Measurements from ENCODE around the gene EFHB. TPM values are rescaled to one million over a fixed set of nuclear protein-coding genes. Genes with fewer than 3 reads are reported as not detected.

EFHB gene
- total and polyA plus RNA-seq, 2 of the 13 experiments (the other 11 are each of a cell fraction or from before 2014, with no cell fraction given): 0.15 to 0.42 TPM

- TF ChIP-seq ZNF180 (CRISPR knock-in tag; IDR thresholded peaks at IDR 0.05; ENCODE audit: borderline replicate concordance, low read depth) (no peak), ZNF362 (CRISPR knock-in tag; IDR thresholded peaks at IDR 0.05; ENCODE audit: borderline replicate concordance) (no peak), ZNF609 (CRISPR knock-in tag; IDR thresholded peaks at IDR 0.05; ENCODE audit: borderline replicate concordance) (no peak), THYN1 (CRISPR knock-in tag; IDR thresholded peaks at IDR 0.05; ENCODE audit: borderline replicate concordance, low read depth) (no peak), ZNF512B (CRISPR knock-in tag; IDR thresholded peaks at IDR 0.05; ENCODE audit: borderline replicate concordance) (0 out of 2 replicates have a peak, but pooled peaks have one; percentile 26), RFX1 (IDR thresholded peaks at IDR 0.05) (no peak), PAX8 (CRISPR knock-in tag; IDR thresholded peaks at IDR 0.05; ENCODE audit: borderline replicate concordance) (no peak), SRSF4 (IDR thresholded peaks at IDR 0.05; ENCODE audit: low read depth, low read length, poor library complexity, severe bottlenecking) (no peak), ONECUT2 (CRISPR knock-in tag; IDR thresholded peaks at IDR 0.05) (no peak), ZNF441 (CRISPR knock-in tag; IDR thresholded peaks at IDR 0.05; ENCODE audit: borderline replicate concordance) (no peak), TERF1 (CRISPR knock-in tag; IDR thresholded peaks at IDR 0.05) (no peak), HBP1 (CRISPR knock-in tag; IDR thresholded peaks at IDR 0.05; ENCODE audit: low read depth) (0 out of 2 replicates have a peak, but pooled peaks have one; percentile 22), ZSCAN9 (CRISPR knock-in tag; IDR thresholded peaks at IDR 0.05; ENCODE audit: borderline replicate concordance) (no peak), TARDBP (CRISPR knock-in tag; IDR thresholded peaks at IDR 0.05) (no peak), ZNF30 (CRISPR knock-in tag; IDR thresholded peaks at IDR 0.05) (no peak)
These were observed 13.0 kb upstream of the EFHB start, which contains the start of gene RAB5A (continued) for GRCh38 chr3:19946832-19947548.

Measured in HepG2 (cell line).